PFSK-1 (cell line): ENCODE results near the gene NDUFA8.

Experiments
- FOXP2 ChIP-seq: optimal IDR thresholded peaks from 2 replicates; pipeline ENCODE3; 2011; ENCODE audit warnings: borderline replicate concordance, control low read depth, inconsistent platforms; ENCODE audit not compliant: insufficient read depth; ENCODE audit errors: extremely low read length, extremely low read depth
- POLR2AphosphoS5 ChIP-seq: IDR thresholded peaks from 2 replicates; pipeline ENCODE4 v1.6.1; 2012; ENCODE audit warnings: low read depth, mild to moderate bottlenecking, control low read depth, low read length, moderate library complexity
- REST ChIP-seq, 2 experiments: IDR thresholded peaks; 2 replicates each; pipeline versions ENCODE4 v1.6.1 to v1.8.0; 2011 to 2012; ENCODE audit warnings: low read depth in 2 of 2, low read length in 2 of 2, control low read depth in 1 of 2, inconsistent platforms in 1 of 2, mild to moderate bottlenecking in 1 of 2, moderate library complexity in 1 of 2; ENCODE audit not compliant: insufficient read depth in 1 of 2
- SIN3A ChIP-seq: IDR thresholded peaks from 2 replicates; pipeline ENCODE4 v1.6.1; 2012; ENCODE audit warnings: mild to moderate bottlenecking, low read length, moderate library complexity, borderline replicate concordance; ENCODE audit not compliant: insufficient read depth
- TAF1 ChIP-seq: IDR thresholded peaks from 2 replicates; pipeline ENCODE4 v1.6.1; 2012; ENCODE audit warnings: low read length, control low read depth, borderline replicate concordance; ENCODE audit not compliant: insufficient read depth

NDUFA8 gene

DNA sequence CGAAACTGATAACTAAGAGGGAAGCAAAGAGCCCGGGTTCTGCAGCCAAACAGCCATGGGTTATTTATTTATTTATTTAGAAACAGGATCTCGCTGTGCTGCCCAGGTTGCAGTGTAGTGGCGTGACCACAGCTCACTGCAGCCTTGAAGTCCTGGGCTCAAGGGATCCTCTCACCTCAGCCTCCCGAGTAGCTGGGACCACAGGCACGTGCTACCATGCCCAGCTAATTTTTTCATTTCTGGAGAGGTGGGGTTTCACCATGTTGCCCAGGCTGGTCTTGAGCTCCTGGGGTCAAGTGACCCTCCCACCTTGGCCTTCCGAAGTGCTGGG, 24.1 kb downstream of the NDUFA8 start:
- TF ChIP-seq TAF1 (no peak), SIN3A (no peak), REST (IDR thresholded peaks at IDR 0.05; ENCODE audit: insufficient read depth in 1 of 2, low read depth in 2 of 2, low read length in 2 of 2) (no peak), FOXP2 (no peak), POLR2AphosphoS5 (no peak)

GRCh38 chr9:122134822-122135528, 24.6 kb downstream of the NDUFA8 start:
- TF ChIP-seq SIN3A: no peak
- TF ChIP-seq FOXP2: no peak
- no peak for TF ChIP-seq REST (IDR thresholded peaks at IDR 0.05; ENCODE audit: insufficient read depth in 1 of 2, low read depth in 2 of 2, low read length in 2 of 2)
- no peak for TF ChIP-seq POLR2AphosphoS5
- no peak for TF ChIP-seq TAF1

DNA sequence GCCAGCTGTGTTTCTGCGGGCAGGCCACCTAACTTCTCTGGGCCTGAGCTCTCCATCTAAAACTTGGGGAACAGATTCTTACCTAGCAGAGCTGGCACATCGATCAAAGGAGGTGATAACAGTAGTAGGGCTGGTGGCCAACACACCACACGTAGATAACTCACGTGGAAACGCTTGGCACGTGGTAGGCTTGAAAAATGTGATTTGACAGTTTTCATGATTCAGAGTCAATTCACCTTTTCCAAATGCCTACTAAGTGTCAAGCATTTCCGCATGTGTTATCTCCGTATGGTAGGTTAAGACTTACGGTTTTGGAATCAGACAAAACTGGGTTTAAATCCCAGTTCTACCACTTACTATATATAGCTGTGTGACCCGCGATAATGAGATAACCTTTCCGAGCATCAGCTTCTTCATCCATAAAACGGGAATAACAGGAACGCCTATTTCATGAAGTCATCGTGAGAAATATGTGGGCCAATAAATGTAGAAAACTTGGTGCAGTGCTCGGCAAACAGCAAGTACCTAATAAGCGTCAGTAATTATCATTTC, 25.5 kb downstream of the NDUFA8 start:
- no peak for TF ChIP-seq REST (IDR thresholded peaks at IDR 0.05; ENCODE audit: insufficient read depth in 1 of 2, low read depth in 2 of 2, low read length in 2 of 2)
- TF ChIP-seq POLR2AphosphoS5: no peak
- no peak for TF ChIP-seq TAF1
- TF ChIP-seq SIN3A: no peak
- TF ChIP-seq FOXP2: no peak

DNA sequence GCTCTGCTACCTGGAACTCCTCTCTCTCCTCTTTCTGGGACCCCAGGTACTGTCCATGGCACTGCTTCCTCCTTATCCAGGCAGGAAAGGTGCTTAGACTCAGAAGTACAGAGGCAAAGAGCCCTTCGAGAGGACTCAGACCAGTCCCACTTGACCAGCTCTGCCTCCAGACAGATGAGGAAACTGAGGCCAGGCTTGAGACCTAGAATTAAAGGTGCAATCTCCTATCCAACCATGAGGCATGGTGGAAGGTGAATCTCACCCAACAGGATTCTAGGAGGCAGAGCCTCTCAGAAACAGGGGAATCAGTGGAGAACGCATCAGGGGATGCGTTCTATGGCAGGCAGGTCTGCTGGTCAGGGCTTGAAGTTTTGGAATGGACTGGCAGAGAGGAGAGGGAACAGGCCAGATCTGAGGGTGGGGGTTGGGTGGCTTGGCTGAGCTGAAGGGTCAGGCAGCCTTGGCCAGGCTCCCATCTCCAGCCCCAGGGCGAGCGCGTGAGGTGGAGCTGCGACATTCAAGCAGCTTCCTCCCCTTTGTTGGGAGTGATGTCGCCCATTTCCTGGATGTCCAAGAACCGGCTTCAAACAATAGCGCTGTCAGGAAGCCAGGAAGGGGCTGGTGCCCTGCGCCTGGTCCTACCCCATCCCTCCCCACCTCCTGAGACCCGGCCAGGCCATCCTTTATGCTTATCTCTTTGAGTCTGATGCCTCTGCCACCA, 26.2 kb downstream of the NDUFA8 start:
- TF ChIP-seq REST (IDR thresholded peaks at IDR 0.05; ENCODE audit: insufficient read depth in 1 of 2, low read depth in 2 of 2, low read length in 2 of 2): no peak
- TF ChIP-seq POLR2AphosphoS5: no peak
- TF ChIP-seq FOXP2: no peak
- no peak for TF ChIP-seq SIN3A
- no peak for TF ChIP-seq TAF1
